ENCODE results near the gene PAPPA2.

PAPPA2 gene

GRCh38 chr1:176682830-176683535 is 220.0 kb downstream of the PAPPA2 start:
- no peak overlapping the region for H3K27ac ChIP-seq
- no peak for DNase-seq (ENCODE audit: low read depth, low spot score)

- no peak overlapping the region for H3K27ac ChIP-seq
- no peak for DNase-seq (ENCODE audit: low read depth, low spot score)
Measured at GRCh38 chr1:176691251-176692228, 228.6 kb downstream of the PAPPA2 start.

GRCh38 chr1:176692431-176692830 is 229.5 kb downstream of the PAPPA2 start:
- no peak overlapping the region for H3K27ac ChIP-seq
- no peak for DNase-seq (ENCODE audit: low read depth, low spot score)

- no peak overlapping the region for H3K27ac ChIP-seq
- no peak for DNase-seq (ENCODE audit: low read depth, low spot score)
Measured at GRCh38 chr1:176692988-176693696, 230.2 kb downstream of the PAPPA2 start.

- no peak for DNase-seq (ENCODE audit: low read depth, low spot score)
- H3K27ac ChIP-seq = no peak overlapping the region
Measured at GRCh38 chr1:176693697-176694329, 230.8 kb downstream of the PAPPA2 start.

- no peak overlapping the region for H3K27ac ChIP-seq
- DNase-seq (ENCODE audit: low read depth, low spot score) = no peak
Measured at GRCh38 chr1:176694713-176695112, 231.7 kb downstream of the PAPPA2 start.

GRCh38 chr1:176696109-176696508 is 233.1 kb downstream of the PAPPA2 start:
- H3K27ac ChIP-seq = peak overlapping the region; percentile 31
- peak; percentile 98 for DNase-seq (ENCODE audit: low read depth, low spot score)

GRCh38 chr1:176696689-176697088 is 233.7 kb downstream of the PAPPA2 start:
- no peak for DNase-seq (ENCODE audit: low read depth, low spot score)

GRCh38 chr1:176699821-176700220 is 236.8 kb downstream of the PAPPA2 start:
- DNase-seq (ENCODE audit: low read depth, low spot score) = no peak
- no peak overlapping the region for H3K27ac ChIP-seq

More at GRCh38 chr1:176696689-176697088, 233.7 kb downstream of the PAPPA2 start:
- H3K27ac ChIP-seq = peak overlapping the region; percentile 31

- no peak for DNase-seq (ENCODE audit: low read depth, low spot score)
- H3K27ac ChIP-seq = no peak overlapping the region
Measured at GRCh38 chr1:176701151-176701866, 238.3 kb downstream of the PAPPA2 start.

GRCh38 chr1:176702901-176703300 is 239.9 kb downstream of the PAPPA2 start:
- no peak for DNase-seq (ENCODE audit: low read depth, low spot score)
- H3K27ac ChIP-seq = no peak overlapping the region

- no peak for DNase-seq (ENCODE audit: low read depth, low spot score)
- no peak overlapping the region for H3K27ac ChIP-seq
Measured at GRCh38 chr1:176705585-176705984, 242.6 kb downstream of the PAPPA2 start.

- no peak for DNase-seq (ENCODE audit: low read depth, low spot score)
- H3K27ac ChIP-seq = no peak overlapping the region
Measured at GRCh38 chr1:176717066-176717750, 254.2 kb downstream of the PAPPA2 start.

- DNase-seq (ENCODE audit: low read depth, low spot score) = no peak
- H3K27ac ChIP-seq = no peak overlapping the region
Measured at GRCh38 chr1:176719447-176719846, 256.5 kb downstream of the PAPPA2 start.

- H3K27ac ChIP-seq = no peak overlapping the region
- no peak for DNase-seq (ENCODE audit: low read depth, low spot score)
Measured at GRCh38 chr1:176720838-176721237, 257.9 kb downstream of the PAPPA2 start.

GRCh38 chr1:176733661-176734060 is 270.7 kb downstream of the PAPPA2 start:
- H3K27ac ChIP-seq = no peak overlapping the region
- no peak for DNase-seq (ENCODE audit: low read depth, low spot score)

GRCh38 chr1:176735201-176735600 is 272.2 kb downstream of the PAPPA2 start:
- DNase-seq (ENCODE audit: low read depth, low spot score) = no peak
- H3K27ac ChIP-seq = no peak overlapping the region

GRCh38 chr1:176736015-176736414 is 273.0 kb downstream of the PAPPA2 start:
- H3K27ac ChIP-seq = no peak overlapping the region
- DNase-seq (ENCODE audit: low read depth, low spot score) = no peak

GRCh38 chr1:176741181-176741580 is 278.2 kb downstream of the PAPPA2 start:
- no peak for DNase-seq (ENCODE audit: low read depth, low spot score)
- no peak overlapping the region for H3K27ac ChIP-seq

Measured in epithelial cell of prostate (primary cell).